GM19351 (cell line): ENCODE results near the gene MED29.
"Not testable (repeated sequence)": the region's sequence is repeated elsewhere in the genome, so short reads cannot be mapped to it uniquely, and the experiment has no call there.

Source experiments
- ATAC-seq: cut with Tn5 transposase; IDR thresholded peaks from one replicate; pipeline ENCODE4 v1.9.1; 2021; ENCODE audit warnings: mild to moderate bottlenecking, moderate library complexity; ENCODE audit not compliant: unreplicated experiment

Gene MED29

DNA sequence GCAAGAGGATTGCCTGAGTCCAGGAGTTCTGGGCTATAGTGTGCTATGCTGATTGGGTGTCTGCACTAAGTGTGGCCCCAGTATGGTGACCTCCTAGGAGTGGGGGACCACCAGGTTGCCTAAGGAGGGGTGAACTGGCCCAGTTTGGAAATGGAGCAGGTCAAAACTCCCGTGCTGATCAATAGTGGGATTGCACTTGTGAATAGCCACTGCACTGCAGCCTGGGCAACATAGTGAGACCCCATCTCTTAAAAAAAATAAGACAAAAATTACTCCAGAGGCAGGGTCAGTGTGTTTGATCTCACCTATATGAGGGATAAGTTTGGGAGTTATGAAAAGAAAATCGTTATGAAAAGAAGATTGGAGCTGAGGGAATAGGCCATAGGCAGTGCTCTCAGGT lies 22.0 kb upstream of the MED29 start:
- no peak for ATAC-seq

DNA sequence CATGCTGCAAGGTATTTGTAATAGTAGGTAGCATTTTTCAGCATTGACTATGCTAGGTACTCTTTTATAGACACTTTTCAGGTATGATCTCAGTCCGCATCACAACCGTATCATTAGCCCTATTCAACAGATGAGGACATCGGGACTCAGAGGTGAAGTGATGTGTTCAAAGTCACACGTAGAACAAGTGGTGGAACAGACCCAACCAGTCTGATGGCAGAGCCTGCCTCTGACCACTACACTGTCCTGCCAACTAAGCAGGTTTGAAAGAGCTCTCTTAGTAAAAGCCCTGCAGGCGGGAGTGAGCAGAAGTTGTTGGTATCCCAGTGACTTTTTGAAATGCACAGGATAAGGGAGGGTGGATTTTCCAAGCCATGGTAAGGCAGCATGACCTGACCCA lies 20.4 kb upstream of the MED29 start:
- ATAC-seq, result no peak

- ATAC-seq, result no peak
These were observed 19.0 kb upstream of the MED29 start for GRCh38 chr19:39372047-39372802.

GRCh38 chr19:39372941-39373340 lies 18.2 kb upstream of the MED29 start:
- no peak for ATAC-seq

GRCh38 chr19:39375929-39376328 lies 15.2 kb upstream of the MED29 start:
- no peak for ATAC-seq

DNA sequence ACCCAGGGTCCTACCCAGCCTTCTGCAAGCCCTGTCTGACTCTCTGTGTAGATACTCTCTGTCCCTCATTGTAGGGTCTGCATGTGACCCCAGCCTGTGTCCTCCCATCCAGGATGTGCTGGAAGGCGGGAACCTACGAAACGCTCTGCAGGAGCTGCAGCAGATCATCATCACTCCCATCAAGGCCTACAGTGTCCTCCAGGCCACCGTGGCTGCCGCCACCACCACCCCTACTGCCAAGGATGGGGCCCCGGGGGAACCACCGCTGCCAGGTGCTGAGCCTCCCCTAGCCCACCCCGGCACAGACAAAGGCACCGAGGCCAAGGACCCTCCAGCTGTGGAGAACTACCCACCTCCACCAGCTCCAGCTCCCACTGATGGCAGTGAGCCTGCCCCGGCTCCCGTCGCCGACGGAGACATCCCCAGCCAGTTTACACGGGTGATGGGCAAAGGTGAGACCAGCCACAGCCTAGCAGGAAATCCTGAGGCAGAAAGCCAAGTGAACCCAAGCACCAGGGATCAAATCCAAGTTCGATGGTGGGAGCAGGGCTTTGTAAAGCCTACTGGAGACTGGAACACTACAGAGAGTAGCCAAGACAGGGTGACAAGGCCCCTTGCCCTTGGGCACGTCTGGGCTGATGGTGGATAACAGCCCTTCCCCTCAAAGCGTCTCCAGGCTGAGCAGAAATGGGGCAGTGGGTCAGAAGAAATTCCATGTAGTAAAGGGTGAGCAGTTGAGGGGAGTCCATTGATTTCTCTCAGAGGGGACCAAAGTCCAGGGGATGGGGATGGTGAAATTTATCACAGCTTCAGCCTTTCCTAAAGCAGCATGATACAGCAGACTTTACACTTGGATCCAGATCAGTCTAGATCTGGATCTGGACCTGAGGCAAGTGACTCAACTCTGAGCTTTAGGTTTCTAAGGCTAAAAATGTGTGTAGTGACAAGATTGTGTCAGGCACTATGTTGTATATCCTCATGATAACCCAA lies 13.5 kb upstream of the MED29 start:
- ATAC-seq, result no peak

- not testable (repeated sequence) for ATAC-seq
These were observed 11.8 kb upstream of the MED29 start for GRCh38 chr19:39379366-39379765.

DNA sequence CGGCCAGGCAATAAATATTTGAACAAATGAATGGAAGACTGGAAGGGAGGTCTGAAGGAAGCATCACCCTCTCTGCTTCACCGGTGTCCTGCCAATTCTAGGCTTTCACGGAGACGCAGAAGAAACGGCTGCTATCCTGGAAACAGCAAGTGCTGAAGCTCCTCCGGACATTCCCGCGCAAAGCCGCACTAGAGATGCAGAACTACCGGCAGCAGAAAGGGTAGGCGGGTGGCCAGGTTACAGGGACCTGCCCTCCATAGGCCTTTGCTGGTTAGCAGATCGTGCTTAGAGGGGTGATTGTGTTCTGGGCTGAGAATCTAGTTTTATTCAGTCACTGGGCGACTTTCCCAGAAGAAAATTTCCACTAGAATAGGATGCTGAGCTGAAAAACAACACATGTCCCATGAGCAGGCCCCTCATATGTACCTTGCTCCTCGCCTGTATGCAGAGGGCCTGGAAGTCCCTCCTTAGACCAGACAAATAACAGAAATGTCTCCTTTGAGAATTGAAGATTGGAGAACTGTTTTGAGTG lies 11.2 kb upstream of the MED29 start:
- no peak for ATAC-seq

DNA sequence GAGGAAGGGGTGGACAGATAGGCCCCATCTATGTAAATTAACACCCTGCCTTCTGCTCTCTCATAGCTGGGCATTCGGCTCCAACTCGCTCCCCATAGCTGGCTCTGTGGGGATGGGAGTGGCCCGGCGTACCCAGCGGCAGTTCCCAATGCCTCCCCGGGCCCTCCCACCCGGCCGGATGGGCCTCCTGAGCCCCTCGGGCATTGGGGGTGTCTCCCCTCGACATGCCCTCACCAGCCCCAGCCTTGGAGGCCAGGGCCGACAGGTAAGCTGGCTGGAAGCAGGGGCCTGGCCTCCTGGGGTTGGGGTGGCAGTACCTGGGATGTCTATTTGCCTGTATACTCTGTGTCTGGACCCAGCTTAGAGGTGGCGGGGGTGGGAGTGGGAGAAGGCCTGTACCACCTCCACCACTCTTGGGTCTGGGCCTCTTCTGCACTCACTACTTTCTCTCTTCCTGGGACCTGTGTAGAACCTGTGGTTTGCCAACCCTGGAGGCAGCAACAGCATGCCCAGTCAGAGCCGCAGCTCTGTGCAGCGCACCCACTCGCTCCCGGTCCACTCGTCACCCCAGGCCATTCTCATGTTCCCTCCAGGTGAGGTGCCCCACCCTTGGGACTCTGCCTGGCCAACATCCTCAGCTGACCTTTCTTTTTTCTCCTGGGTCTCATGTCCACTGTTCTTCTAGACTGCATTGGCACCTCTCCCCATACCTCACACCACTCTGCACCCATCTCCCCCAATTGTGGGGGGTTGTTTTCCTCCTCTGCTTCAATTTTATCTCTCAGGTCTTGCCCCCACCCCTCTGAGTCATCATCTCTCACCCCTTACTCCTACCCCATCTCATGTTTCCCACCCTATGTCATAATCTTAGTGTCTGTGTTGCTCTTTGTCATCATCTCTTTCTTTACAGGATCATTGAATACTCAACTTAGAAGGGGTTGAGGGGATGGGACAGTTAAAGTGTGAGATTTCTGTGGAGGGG lies 10.4 kb upstream of the MED29 start:
- ATAC-seq, result no peak

GRCh38 chr19:39381910-39382611 lies 9.1 kb upstream of the MED29 start:
- no peak for ATAC-seq

DNA sequence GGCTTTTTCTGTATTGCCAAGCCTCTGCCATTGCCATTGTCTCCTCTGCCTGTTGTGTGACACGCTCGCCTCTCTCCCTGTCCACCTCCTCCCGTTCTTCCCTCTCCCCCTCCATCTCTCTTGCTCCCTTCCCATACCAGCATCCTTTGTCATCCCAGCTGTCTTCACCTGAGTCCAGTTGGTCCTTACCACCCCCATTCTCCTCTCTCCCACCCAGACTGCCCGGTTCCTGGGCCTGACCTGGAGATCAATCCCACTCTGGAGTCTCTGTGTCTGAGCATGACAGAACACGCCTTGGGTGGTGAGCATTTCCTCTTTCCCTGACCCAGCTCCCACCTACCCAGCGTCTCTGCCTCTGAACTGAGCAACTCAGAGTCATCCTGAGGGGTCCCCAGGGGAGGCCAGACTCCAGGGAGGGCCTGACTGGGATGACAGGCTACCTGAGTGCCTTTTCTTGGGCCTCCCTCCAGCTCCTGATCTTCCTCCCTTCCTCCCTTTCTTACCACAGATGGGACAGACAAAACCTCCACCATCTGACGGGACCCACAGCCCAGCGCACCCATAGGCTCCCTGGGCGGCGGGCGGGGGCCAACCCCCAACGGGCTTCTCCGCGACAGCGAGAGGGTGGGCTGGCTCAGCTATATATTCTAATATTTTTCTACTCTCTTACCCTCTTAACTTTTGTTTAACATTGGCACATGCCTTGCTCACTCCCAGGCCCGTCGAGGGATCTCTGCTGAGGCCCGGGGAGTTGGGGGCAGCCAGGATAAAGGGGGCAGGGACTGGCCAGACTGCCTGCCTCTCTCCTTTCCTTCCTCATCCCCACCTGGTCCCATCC lies 8.0 kb upstream of the MED29 start:
- ATAC-seq, result no peak

DNA sequence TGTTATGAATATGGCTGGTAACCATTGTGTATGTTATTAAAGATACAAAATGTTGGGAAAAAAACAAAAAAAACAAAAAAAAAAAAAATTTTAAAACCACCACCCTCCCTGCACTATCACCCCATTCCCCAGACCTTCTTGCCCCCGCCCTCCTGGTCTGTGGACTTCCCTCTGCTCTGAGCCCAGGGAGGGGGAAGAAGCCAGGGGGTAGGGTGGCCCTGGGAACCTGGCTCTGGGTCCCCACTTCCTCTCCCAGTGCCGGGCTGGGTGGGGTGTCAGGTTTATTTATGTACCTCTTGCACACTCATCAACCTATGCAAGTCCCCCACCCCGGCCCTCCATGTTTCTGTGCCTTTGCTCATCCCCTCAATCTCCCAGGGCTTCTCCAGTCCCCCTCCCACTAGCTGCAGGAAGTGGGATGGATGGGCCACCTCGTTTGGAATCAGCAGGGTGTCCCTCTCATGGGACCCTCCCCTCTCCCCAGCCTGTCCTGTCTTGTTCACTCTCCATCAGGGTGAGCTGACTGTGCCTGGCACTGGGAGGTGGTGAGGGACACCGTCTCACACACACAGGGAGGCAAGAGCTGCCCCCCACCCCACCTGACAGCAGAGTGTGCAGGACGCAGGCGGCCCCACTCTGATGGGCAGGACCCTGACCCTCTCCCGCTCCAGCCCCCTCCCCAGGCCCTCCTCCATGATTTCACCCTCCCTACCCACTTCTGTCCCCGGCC lies 6.2 kb upstream of the MED29 start:
- no peak for ATAC-seq

DNA sequence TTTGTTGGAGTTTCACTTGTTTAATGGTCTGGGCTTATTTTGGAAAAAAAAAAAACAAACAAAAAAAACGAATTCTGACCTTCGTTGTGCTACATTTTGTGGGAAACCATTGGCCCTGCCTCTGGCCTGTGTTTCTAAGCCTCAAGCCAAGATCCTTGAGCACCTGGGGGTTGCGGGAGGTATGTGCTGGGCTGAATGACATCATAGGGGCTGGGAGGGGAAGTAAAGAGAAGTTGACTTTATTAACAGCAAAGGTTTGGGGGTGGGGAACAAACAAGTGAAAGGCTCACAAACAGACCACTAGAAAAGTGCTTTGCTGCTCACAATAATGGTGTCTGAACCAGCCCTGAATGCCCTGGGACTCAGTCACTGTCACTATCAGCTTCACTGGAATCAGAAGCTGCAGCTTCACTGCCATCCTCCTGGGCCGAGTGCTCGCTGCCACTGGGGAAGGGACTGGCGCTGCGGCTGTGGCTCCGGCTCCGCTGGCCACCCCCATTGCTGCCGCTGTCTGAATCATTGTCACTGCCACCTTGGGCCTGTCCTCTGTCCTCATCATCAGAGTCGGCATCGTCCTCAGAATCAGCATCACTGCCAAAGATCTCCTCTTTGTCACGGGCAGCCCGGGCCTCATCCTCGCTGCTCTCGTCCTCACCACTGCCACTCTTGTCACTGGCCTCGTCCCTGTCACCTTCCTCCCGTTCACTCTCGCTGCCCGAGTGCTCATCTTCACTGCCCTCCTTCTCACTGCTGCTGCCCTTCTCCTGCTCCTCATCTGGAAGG lies 5.4 kb upstream of the MED29 start:
- ATAC-seq, result no peak

GRCh38 chr19:39386557-39386956 lies 4.6 kb upstream of the MED29 start:
- ATAC-seq, result no peak

DNA sequence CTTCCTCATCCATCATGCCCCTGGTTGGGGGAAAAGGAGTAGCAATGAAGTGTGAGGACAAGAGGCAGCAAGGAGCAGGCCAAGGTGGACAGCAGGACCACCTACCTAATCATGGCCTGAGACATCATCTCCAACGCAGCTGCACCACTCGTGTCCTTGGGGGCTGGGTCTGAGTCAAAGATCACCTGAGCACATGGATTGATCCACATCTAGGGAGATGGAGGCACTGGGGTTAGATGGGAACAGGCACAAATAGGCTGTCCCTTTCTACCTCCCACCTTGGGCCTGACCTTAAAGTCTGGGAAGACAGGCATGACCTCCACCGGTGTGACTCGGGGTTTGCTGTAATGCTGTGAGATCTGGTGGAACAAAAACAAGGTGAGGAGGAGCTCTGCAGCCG lies 2.5 kb upstream of the MED29 start:
- no peak for ATAC-seq

GRCh38 chr19:39389631-39390414 lies 1.4 kb upstream of the MED29 start:
- ATAC-seq, result no peak

GRCh38 chr19:39390451-39390750 lies 777 bp upstream of the MED29 start:
- no peak for ATAC-seq
